Psoas muscle (tissue), 8 donors: ENCODE data around the gene ITPR1. TPM values are rescaled to one million over a fixed set of nuclear protein-coding genes. Genes with fewer than 3 reads are reported as not detected.

Experiments
- ATAC-seq, 4 donors: fragments of 200-7000 bp; cut with Tn5 transposase; one replicate each; pipeline ENCODE4 v1.9.1; 2020; ENCODE audit warnings: moderate library complexity in 3 of 4, mild to moderate bottlenecking in 2 of 4
- DNase-seq, 2 donors: peaks; one replicate each; pipeline ENCODE4 v3.0.0-alpha.2; 2020
- H3K27ac ChIP-seq: fragments of 200-600 bp; one replicate; pipeline ENCODE4 v1.8.0; 2022
- H3K27me3 ChIP-seq, 3 donors: fragments of 200-600 bp in 1 of 3; one replicate each; pipeline versions ENCODE4 v1.6.1 to v1.8.0; 2013 to 2022; ENCODE audit warnings: low read length in 2 of 3, mild to moderate bottlenecking in 2 of 3, moderate library complexity in 1 of 3; ENCODE audit not compliant: insufficient read depth in 3 of 3
- H3K36me3 ChIP-seq, 2 donors: fragments of 200-600 bp in 1 of 2; one replicate each; pipeline versions ENCODE4 v1.6.1 to v1.8.0; 2013 to 2022; ENCODE audit warnings: low read depth in 1 of 2, mild to moderate bottlenecking in 1 of 2, moderate library complexity in 1 of 2; ENCODE audit not compliant: insufficient read depth in 1 of 2
- H3K4me1 ChIP-seq: fragments of 200-600 bp; one replicate; pipeline ENCODE4 v1.8.0; 2022
- H3K4me3 ChIP-seq: fragments of 200-600 bp; one replicate; pipeline ENCODE4 v1.8.0; 2022; ENCODE audit warnings: mild to moderate bottlenecking
- H3K9me3 ChIP-seq: fragments of 200-600 bp; one replicate; pipeline ENCODE4 v1.8.0; 2022
- whole genome bisulfite sequencing, 3 donors: extraction: QIAGEN DNeasy Blood & Tissue Kit; methylation state at CpG; one replicate each; pipeline versions ENCODE4 v1.1.6 to v1.1.7; 2013; 5-methylcytosine and 5-hydroxymethylcytosine counted together
- intact Hi-C, 2 donors: fragments of 100-400 bp; cut with DNase I; formaldehyde crosslinking; loops; one replicate each; pipeline versions ENCODE4 v1.11.0 to v1.14.2; 2022
- polyA plus RNA-seq, 3 donors: library from polyadenylated mRNA; stranded (reverse); fragments of 200-250 nt; gene quantifications; one replicate each; pipeline ENCODE4 v1.2.3, GENCODE V29; 2013
- total RNA-seq, 4 donors: library from RNA; stranded (reverse); fragmentation: NEBNext Ultra II Directional in 2 of 4; extraction: Animal tissue kit (Norgen Biotek cat#: 25700) in 2 of 4; gene quantifications; one replicate each; pipeline versions ENCODE4 v1.2.1 to v1.2.4, GENCODE V29; 2021 to 2023
- TF ChIP-seq, protein P1 (sequence below): fragments of 200-600 bp; IDR thresholded peaks from one replicate; pipeline ENCODE4 v1.8.0; 2022; ENCODE audit warnings: antibody characterized with exemption
- donor health status: healthy with polysubstance abuse.
- donor health status: DM: no; HTN: no; CAD: no; lungs with moderate emphysema.
- donor health status: Bipolar disorder and iron deficiency.
- donor health status: healthy.
- donor health status: DM: yes; HTN: yes; CAD: no.
- donor health status: DM: no; HTN: no; CAD: no.
- donor health status: DM: no; HTN: no; CAD: no.
- donor health status: DM: yes; HTN: yes; CAD: no.

ITPR1 gene
- total and polyA plus RNA-seq, 7 donors = 4.4 to 9.2 (median 8.8) TPM

DNA sequence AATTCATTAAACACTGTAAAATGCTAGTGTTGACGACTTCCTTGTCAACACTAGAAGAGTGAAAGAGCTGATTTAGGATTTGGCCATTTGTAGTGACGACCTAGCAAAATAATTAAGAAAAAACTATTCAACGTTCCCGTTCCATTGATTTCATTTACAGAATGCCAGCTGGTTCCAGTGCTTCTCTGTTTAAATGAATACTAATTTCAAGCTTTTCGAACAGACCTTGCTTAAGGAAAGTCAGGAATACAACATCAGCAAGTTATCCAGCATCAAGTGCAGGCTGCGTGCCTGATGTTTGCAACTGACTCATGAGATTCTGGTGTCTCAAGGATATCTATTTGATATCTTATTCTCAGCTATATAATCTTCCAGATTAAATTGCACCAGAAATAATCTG lies 387.7 kb downstream of the ITPR1 start:
- WGBS, 3 donors = 80 to 86% (median 80%) methylated on average over 6 of the region's 6 CpGs
- TF ChIP-seq, protein P1, sequence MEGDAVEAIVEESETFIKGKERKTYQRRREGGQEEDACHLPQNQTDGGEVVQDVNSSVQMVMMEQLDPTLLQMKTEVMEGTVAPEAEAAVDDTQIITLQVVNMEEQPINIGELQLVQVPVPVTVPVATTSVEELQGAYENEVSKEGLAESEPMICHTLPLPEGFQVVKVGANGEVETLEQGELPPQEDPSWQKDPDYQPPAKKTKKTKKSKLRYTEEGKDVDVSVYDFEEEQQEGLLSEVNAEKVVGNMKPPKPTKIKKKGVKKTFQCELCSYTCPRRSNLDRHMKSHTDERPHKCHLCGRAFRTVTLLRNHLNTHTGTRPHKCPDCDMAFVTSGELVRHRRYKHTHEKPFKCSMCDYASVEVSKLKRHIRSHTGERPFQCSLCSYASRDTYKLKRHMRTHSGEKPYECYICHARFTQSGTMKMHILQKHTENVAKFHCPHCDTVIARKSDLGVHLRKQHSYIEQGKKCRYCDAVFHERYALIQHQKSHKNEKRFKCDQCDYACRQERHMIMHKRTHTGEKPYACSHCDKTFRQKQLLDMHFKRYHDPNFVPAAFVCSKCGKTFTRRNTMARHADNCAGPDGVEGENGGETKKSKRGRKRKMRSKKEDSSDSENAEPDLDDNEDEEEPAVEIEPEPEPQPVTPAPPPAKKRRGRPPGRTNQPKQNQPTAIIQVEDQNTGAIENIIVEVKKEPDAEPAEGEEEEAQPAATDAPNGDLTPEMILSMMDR = no peak

DNA sequence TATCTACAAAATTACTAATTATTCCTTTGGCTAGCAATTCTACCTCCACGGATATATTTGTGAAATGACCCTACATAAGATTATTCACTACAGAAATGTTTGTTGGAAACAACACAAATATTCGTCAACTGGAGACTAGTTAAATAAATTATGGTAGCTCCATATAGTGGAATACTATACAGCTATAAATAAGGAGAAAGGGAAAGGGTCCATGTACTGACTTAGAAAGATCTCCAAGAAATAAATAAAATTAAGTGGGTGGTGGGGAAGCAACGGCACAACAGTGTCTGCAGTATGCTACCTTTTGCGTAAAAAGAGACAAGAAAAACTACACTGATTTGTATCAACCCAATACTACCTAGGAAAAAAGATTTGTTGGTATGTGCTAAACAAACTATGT lies 389.4 kb downstream of the ITPR1 start:
- WGBS, 3 donors = 94 to 97% (median 95%) methylated on average over 4 of the region's 4 CpGs

More for the DNA sequence above, 387.7 kb downstream of the ITPR1 start:
- intact Hi-C loops = no loop called here
- H3K27ac ChIP-seq = no peak overlapping the region
- no peaks in the 10 kb centered on the region for H3K27me3 ChIP-seq
- H3K4me3 ChIP-seq = no peak overlapping the region
- no peaks in the 10 kb centered on the region for H3K9me3 ChIP-seq
- no peaks in the 10 kb centered on the region for H3K4me1 ChIP-seq
- H3K36me3 ChIP-seq = no peaks in the 10 kb centered on the region
- no peak for ATAC-seq
- DNase-seq = no peak

DNA sequence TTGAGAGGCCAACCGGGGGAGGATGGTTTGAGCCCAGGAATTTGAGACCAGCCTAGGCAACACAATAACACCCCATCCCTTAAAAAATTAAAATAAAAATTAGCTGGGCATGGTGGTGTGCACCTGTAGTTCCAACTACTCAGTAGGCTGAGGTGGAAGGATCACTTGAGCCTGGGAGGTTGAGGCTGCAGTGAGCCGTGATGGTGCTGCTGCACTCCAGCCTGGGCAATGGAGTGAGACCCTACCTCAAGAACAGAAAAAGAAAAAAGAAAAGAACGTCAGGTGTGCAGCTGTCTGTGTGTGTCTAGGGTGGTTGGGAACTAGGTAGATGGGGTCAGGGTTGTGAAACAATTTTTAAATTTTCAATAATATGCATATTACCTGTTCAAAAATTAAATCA lies 389.9 kb downstream of the ITPR1 start:
- 80 to 94% (median 94%) methylated on average over 3 of the region's 3 CpGs for WGBS, 3 donors
- no peaks in the 10 kb centered on the region for H3K36me3 ChIP-seq
- no peaks in the 10 kb centered on the region for H3K4me1 ChIP-seq
- TF ChIP-seq, protein P1 = no peak
- no peak overlapping the region for H3K27ac ChIP-seq
- ATAC-seq = no peak
- DNase-seq = no peak
- H3K4me3 ChIP-seq = no peak overlapping the region
- H3K27me3 ChIP-seq = no peaks in the 10 kb centered on the region
- H3K9me3 ChIP-seq = no peaks in the 10 kb centered on the region
- intact Hi-C loops = no loop called here

More for the DNA sequence above, 389.4 kb downstream of the ITPR1 start:
- no peak for DNase-seq
- ATAC-seq = no peak
- intact Hi-C loops = no loop called here
- H3K4me3 ChIP-seq = no peak overlapping the region
- H3K4me1 ChIP-seq = no peaks in the 10 kb centered on the region
- H3K27me3 ChIP-seq = no peaks in the 10 kb centered on the region
- TF ChIP-seq, protein P1 = no peak
- H3K9me3 ChIP-seq = no peaks in the 10 kb centered on the region
- no peaks in the 10 kb centered on the region for H3K36me3 ChIP-seq
- no peak overlapping the region for H3K27ac ChIP-seq

DNA sequence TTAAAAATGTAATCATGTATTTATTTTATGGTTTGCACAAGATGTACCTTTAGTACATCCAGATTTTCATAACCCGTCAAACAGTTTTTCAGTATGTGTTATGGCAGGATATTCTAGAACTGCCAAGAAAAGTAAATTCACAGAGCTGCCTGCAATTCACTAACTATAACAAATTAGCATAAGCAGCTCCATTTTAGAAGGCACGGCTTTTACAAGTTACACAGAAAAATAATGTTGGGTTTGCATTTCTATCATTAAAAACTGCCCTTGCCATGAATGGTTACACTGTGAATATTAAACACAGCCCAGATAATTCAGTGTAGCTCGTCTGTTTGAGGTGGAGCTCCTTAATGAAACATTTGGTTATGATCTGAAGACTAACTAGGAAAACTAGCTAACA lies 391.7 kb downstream of the ITPR1 start:
- no peak overlapping the region for H3K4me3 ChIP-seq
- no peaks in the 10 kb centered on the region for H3K9me3 ChIP-seq
- intact Hi-C loops = no loop called here
- no peaks in the 10 kb centered on the region for H3K36me3 ChIP-seq
- H3K4me1 ChIP-seq = no peaks in the 10 kb centered on the region
- TF ChIP-seq, protein P1 = no peak
- no peaks in the 10 kb centered on the region for H3K27me3 ChIP-seq
- DNase-seq (no peak), ATAC-seq (no peak)
- H3K27ac ChIP-seq = no peak overlapping the region
- 64 to 82% (median 70%) methylated on average over 3 of the region's 3 CpGs for WGBS, 3 donors

DNA sequence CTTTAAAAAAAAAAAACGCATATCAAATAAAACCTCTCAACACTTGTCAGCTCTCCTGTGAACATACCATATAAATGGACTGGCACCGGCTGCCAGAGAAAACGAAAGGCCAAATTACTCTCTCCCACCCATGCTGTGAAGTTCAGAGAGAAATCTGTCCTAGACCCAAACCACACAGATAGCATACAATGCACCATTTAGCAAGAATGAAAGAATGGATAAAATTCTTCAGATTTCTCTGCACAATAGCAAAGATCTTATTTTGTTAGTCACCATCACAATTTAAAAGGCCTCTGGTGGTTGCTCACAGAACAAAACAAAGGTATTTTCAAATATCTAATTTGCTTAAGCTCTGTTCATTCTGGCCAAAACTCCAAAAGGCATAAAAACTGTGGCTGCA lies 392.2 kb downstream of the ITPR1 start:
- DNase-seq (no peak), ATAC-seq (no peak)
- intact Hi-C loops = no loop called here
- Histone ChIP-seq H3K27me3 (no peaks in the 10 kb centered on the region), H3K27ac (no peak overlapping the region), H3K36me3 (no peaks in the 10 kb centered on the region), H3K4me3 (no peak overlapping the region), H3K4me1 (no peaks in the 10 kb centered on the region), H3K9me3 (no peaks in the 10 kb centered on the region)
- TF ChIP-seq, protein P1 = no peak
- 50 to 68% (median 54%) methylated on average over 3 of the region's 3 CpGs for WGBS, 3 donors
